Prostate gland (tissue), 2 donors: ENCODE results near the gene STAMBP.

Experiments used
- POLR2A ChIP-seq: fragments of 450-650 bp; IDR thresholded peaks from one replicate; pipeline ENCODE4 v1.6.1; 2016; ENCODE audit warnings: antibody characterized with exemption, mild to moderate bottlenecking
- POLR2AphosphoS5 ChIP-seq: sonication (generic); formaldehyde crosslinking; IDR thresholded peaks from one replicate; pipeline ENCODE4 v1.6.1; 2017; ENCODE audit warnings: antibody characterized with exemption
- TF ChIP-seq, protein P1 (sequence below), 4 experiments: fragments of 200-600 bp in 2 of 4; fragments of 450-650 bp in 2 of 4; sonication (generic) in 2 of 4; IDR thresholded peaks; 1 replicate in 3 of 4; 2 replicates in 1 of 4; pipeline ENCODE4 v1.5.1; 2016 to 2019; ENCODE audit warnings: antibody characterized with exemption in 4 of 4, mild to moderate bottlenecking in 2 of 4, moderate library complexity in 2 of 4

DNA sequence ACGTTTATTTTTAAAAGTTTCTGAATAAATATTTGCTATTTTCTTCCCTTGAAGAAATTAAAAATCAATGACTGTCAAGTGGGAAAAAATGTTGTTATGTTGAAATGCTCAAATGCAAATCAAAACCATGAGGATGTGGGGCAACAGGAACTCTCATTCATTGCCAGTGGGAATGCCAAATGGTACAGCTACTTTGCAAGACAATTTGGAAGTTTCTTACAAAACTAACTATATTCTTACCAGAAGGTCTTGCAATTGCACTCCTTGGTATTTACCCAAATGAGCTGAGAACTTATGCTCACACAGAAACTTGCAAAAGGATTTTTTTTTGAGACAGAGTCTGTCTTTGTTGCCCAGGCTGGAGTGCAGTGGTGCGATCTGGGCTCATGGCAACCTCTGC lies 56.6 kb downstream of the STAMBP start:
- TF ChIP-seq, protein P1, sequence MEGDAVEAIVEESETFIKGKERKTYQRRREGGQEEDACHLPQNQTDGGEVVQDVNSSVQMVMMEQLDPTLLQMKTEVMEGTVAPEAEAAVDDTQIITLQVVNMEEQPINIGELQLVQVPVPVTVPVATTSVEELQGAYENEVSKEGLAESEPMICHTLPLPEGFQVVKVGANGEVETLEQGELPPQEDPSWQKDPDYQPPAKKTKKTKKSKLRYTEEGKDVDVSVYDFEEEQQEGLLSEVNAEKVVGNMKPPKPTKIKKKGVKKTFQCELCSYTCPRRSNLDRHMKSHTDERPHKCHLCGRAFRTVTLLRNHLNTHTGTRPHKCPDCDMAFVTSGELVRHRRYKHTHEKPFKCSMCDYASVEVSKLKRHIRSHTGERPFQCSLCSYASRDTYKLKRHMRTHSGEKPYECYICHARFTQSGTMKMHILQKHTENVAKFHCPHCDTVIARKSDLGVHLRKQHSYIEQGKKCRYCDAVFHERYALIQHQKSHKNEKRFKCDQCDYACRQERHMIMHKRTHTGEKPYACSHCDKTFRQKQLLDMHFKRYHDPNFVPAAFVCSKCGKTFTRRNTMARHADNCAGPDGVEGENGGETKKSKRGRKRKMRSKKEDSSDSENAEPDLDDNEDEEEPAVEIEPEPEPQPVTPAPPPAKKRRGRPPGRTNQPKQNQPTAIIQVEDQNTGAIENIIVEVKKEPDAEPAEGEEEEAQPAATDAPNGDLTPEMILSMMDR (IDR thresholded peaks at IDR 0.05), result no peak
- TF ChIP-seq POLR2A, result no peak
- TF ChIP-seq POLR2AphosphoS5, result no peak
